ENCODE measurements around the gene DUOXA2. TPM values are rescaled to one million over a fixed set of nuclear protein-coding genes. Genes with fewer than 3 reads are reported as not detected.
"Not testable (repeated sequence)": the region's sequence is repeated elsewhere in the genome, so short reads cannot be mapped to it uniquely, and the experiment has no call there.

The DUOXA2 gene
- total and polyA plus RNA-seq, 2 donors (not counting 1 experiment from before 2014, with no cell fraction given): not detected

DNA sequence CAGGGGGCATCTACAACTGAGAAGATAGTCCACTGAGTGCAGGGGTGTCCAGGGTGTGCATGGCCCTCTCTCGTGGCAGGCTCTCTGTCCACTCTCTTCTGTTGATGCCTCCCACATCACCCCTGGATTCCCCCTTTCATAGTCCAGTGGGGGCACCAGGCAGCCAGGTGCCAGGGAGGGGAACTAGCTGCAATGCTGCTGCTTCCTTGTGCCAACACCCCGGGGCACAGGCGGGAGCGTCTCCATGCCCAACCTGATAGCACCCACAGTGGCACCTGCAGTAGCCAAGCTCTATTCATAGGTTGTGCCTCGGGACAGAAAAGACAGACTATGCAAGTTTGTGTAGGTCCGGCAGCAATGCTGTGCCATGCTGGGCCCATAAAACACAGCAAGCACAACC lies 11.9 kb upstream of the DUOXA2 start:
- Histone ChIP-seq H3K4me2 (ENCODE audit: extremely low read depth, insufficient read depth, low read length) (no peak overlapping the region), H3K9ac (ENCODE audit: insufficient read depth, low read length) (no peak overlapping the region), H3K4me3 (replicated peaks in 1 of 4; ENCODE audit: control extremely low read depth in 1 of 4, insufficient read depth in 1 of 4, low read depth in 3 of 4, low read length in 4 of 4) (no peak overlapping the region), H3K79me2 (ENCODE audit: control insufficient read depth, insufficient read depth, low read length) (no peaks in the 10 kb centered on the region), H3K27ac (ENCODE audit: insufficient read depth, low read length) (no peak overlapping the region), H3K27me3 (ENCODE audit: control insufficient read depth, insufficient read depth, low read length) (peaks cover 5% of the 10 kb centered on the region), H4K20me1 (ENCODE audit: control insufficient read depth, extremely low read depth, insufficient read depth, low read length) (no peaks in the 10 kb centered on the region), H3K36me3 (ENCODE audit: control insufficient read depth, insufficient read depth, low read length) (no peaks in the 10 kb centered on the region), H3K9me3 (ENCODE audit: control insufficient read depth, insufficient read depth, low read depth, low read length) (no peaks in the 10 kb centered on the region), H3K4me1 (ENCODE audit: control insufficient read depth, extremely low read depth, insufficient read depth, low read length) (no peaks in the 10 kb centered on the region), H2AFZ (ENCODE audit: low read length) (no peak overlapping the region)
- TF ChIP-seq, protein P1, sequence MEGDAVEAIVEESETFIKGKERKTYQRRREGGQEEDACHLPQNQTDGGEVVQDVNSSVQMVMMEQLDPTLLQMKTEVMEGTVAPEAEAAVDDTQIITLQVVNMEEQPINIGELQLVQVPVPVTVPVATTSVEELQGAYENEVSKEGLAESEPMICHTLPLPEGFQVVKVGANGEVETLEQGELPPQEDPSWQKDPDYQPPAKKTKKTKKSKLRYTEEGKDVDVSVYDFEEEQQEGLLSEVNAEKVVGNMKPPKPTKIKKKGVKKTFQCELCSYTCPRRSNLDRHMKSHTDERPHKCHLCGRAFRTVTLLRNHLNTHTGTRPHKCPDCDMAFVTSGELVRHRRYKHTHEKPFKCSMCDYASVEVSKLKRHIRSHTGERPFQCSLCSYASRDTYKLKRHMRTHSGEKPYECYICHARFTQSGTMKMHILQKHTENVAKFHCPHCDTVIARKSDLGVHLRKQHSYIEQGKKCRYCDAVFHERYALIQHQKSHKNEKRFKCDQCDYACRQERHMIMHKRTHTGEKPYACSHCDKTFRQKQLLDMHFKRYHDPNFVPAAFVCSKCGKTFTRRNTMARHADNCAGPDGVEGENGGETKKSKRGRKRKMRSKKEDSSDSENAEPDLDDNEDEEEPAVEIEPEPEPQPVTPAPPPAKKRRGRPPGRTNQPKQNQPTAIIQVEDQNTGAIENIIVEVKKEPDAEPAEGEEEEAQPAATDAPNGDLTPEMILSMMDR (conservative IDR thresholded peaks at IDR 0.05 in 1 of 2, IDR thresholded peaks at IDR 0.05 in 1 of 2; ENCODE audit: low read depth in 1 of 2, low read length in 2 of 2): no peak
- no peak for TF ChIP-seq EZH2 (IDR thresholded peaks at IDR 0.05; ENCODE audit: low read length, missing control alignments)
- DNase-seq (ENCODE audit: low read depth in 2 of 2): no peak

DNA sequence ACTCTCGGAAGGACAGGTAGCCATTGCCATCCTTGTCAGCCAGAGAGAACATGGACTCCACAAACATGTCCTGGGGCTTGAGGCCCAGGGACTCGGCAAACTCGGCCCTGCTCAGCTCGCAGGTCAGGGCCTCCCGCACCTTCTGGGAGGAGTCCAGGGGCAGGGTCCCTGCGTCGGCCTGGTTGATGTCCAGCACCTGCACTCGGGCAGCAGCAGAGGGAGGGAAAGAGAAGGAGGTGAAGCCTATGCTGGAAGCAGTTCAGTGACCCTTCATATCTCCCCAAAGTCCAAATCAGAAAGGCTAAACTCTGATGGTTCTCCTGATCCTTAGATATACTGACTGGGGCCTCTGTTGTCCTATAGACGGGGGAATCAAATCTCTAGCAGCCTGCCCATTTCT lies 10.0 kb upstream of the DUOXA2 start:
- H3K9me3 ChIP-seq (ENCODE audit: control insufficient read depth, insufficient read depth, low read depth, low read length); H3K4me1 ChIP-seq (ENCODE audit: control insufficient read depth, extremely low read depth, insufficient read depth, low read length); H3K27me3 ChIP-seq (ENCODE audit: control insufficient read depth, insufficient read depth, low read length); H3K9ac ChIP-seq (ENCODE audit: insufficient read depth, low read length); H3K4me2 ChIP-seq (ENCODE audit: extremely low read depth, insufficient read depth, low read length); H3K27ac ChIP-seq (ENCODE audit: insufficient read depth, low read length); H3K4me3 ChIP-seq (replicated peaks in 1 of 4; ENCODE audit: control extremely low read depth in 1 of 4, insufficient read depth in 1 of 4, low read depth in 3 of 4, low read length in 4 of 4); H2AFZ ChIP-seq (ENCODE audit: low read length); DNase-seq (ENCODE audit: low read depth in 2 of 2); H3K79me2 ChIP-seq (ENCODE audit: control insufficient read depth, insufficient read depth, low read length); H4K20me1 ChIP-seq (ENCODE audit: control insufficient read depth, extremely low read depth, insufficient read depth, low read length); H3K36me3 ChIP-seq (ENCODE audit: control insufficient read depth, insufficient read depth, low read length): not testable (repeated sequence)

DNA sequence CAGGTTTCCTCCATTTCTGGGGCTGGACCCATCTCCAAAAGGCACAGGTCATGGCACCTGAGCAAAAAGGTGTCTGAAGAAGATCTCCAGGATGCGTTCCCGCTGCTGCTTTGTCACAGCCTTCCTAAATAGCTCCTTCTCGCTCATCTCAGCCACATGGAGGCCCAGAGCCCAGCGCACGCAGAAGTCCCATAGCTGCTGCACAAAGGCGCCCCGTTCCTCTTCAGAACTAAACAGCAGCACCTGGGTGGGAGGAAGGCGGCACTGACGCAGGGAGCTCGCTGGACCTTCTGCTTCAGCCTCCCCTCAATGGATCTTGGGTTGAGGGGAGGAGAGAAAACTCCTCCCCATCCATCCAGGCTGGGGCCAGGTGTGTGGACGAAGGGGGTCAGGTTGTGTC lies 8.5 kb upstream of the DUOXA2 start:
- no peak for TF ChIP-seq EZH2 (IDR thresholded peaks at IDR 0.05; ENCODE audit: low read length, missing control alignments)
- TF ChIP-seq, protein P1 (conservative IDR thresholded peaks at IDR 0.05 in 1 of 2, IDR thresholded peaks at IDR 0.05 in 1 of 2; ENCODE audit: low read depth in 1 of 2, low read length in 2 of 2): no peak
- H3K4me3 ChIP-seq (replicated peaks in 1 of 4; ENCODE audit: control extremely low read depth in 1 of 4, insufficient read depth in 1 of 4, low read depth in 3 of 4, low read length in 4 of 4): no peak overlapping the region
- no peaks in the 10 kb centered on the region for H3K36me3 ChIP-seq (ENCODE audit: control insufficient read depth, insufficient read depth, low read length)
- no peaks in the 10 kb centered on the region for H3K4me1 ChIP-seq (ENCODE audit: control insufficient read depth, extremely low read depth, insufficient read depth, low read length)
- no peaks in the 10 kb centered on the region for H4K20me1 ChIP-seq (ENCODE audit: control insufficient read depth, extremely low read depth, insufficient read depth, low read length)
- no peak overlapping the region for H2AFZ ChIP-seq (ENCODE audit: low read length)
- DNase-seq (ENCODE audit: low read depth in 2 of 2): no peak
- H3K79me2 ChIP-seq (ENCODE audit: control insufficient read depth, insufficient read depth, low read length): no peaks in the 10 kb centered on the region
- H3K4me2 ChIP-seq (ENCODE audit: extremely low read depth, insufficient read depth, low read length): no peak overlapping the region
- no peak overlapping the region for H3K9ac ChIP-seq (ENCODE audit: insufficient read depth, low read length)
- no peak overlapping the region for H3K27ac ChIP-seq (ENCODE audit: insufficient read depth, low read length)
- H3K27me3 ChIP-seq (ENCODE audit: control insufficient read depth, insufficient read depth, low read length): peaks cover 17% of the 10 kb centered on the region
- H3K9me3 ChIP-seq (ENCODE audit: control insufficient read depth, insufficient read depth, low read depth, low read length): no peaks in the 10 kb centered on the region
